Activated CD8-positive, alpha-beta T cell treated with anti-CD3 and anti-CD28 coated beads for 36 hours (primary cell): Measurements from ENCODE around the gene CD59. TPM values are rescaled to one million over a fixed set of nuclear protein-coding genes. Genes with fewer than 3 reads are reported as not detected.

Experiments used
- ATAC-seq: fragments of 200-7000 bp; cut with Tn5 transposase; one replicate; pipeline ENCODE4 v1.10.0; 2021; ENCODE audit warnings: mild to moderate bottlenecking, moderate library complexity
- CTCF ChIA-PET: fragments of 350-600 bp; sonication (Branson Sonifier 250); formaldehyde crosslinking; loops from one replicate; lab custom pipeline; 2021; ENCODE audit warnings: antibody characterized with exemption; lab: Charles Lee
- POLR2A ChIA-PET: fragments of 350-600 bp; sonication (Branson Sonifier 250); formaldehyde crosslinking; loops from one replicate; lab custom pipeline; 2021; ENCODE audit warnings: antibody characterized with exemption; lab: Charles Lee
- DNase-seq: peaks from one replicate; pipeline ENCODE4 v3.0.0-alpha.2; 2020
- H3K27ac Mint-ChIP-seq: one replicate; pipeline ENCODE4 v1.8.0; 2021; ENCODE audit warnings: mild to moderate bottlenecking, mixed read lengths
- H3K27me3 Mint-ChIP-seq: one replicate; pipeline ENCODE4 v1.8.0; 2021; ENCODE audit warnings: mixed read lengths
- H3K36me3 Mint-ChIP-seq: one replicate; pipeline ENCODE4 v1.8.0; 2021; ENCODE audit warnings: low read depth, mixed read lengths
- H3K4me1 Mint-ChIP-seq: one replicate; pipeline ENCODE4 v1.8.0; 2021; ENCODE audit warnings: low read depth, mixed read lengths
- H3K4me3 Mint-ChIP-seq: one replicate; pipeline ENCODE4 v1.8.0; 2021; ENCODE audit warnings: mild to moderate bottlenecking, moderate library complexity, mixed read lengths
- H3K9me3 Mint-ChIP-seq: one replicate; pipeline ENCODE4 v1.8.0; 2021; ENCODE audit warnings: mixed read lengths
- intact Hi-C: fragments of 100-400 bp; cut with micrococcal nuclease; formaldehyde crosslinking; loops from one replicate; pipeline ENCODE4 v1.10.0; 2022
- total RNA-seq, 2 experiments: library from RNA; stranded (reverse); gene quantifications; one replicate each; pipeline ENCODE4 v1.2.3, GENCODE V29; 2021
- TF ChIP-seq, protein P1 (sequence below): fragments of 200-600 bp; IDR thresholded peaks from one replicate; pipeline ENCODE4 v1.8.0; 2022; ENCODE audit warnings: antibody characterized with exemption, mild to moderate bottlenecking

The CD59 gene, protein sequence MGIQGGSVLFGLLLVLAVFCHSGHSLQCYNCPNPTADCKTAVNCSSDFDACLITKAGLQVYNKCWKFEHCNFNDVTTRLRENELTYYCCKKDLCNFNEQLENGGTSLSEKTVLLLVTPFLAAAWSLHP
- total RNA-seq: 10 to 100 TPM; 36.0 to 36.1 TPM

DNA sequence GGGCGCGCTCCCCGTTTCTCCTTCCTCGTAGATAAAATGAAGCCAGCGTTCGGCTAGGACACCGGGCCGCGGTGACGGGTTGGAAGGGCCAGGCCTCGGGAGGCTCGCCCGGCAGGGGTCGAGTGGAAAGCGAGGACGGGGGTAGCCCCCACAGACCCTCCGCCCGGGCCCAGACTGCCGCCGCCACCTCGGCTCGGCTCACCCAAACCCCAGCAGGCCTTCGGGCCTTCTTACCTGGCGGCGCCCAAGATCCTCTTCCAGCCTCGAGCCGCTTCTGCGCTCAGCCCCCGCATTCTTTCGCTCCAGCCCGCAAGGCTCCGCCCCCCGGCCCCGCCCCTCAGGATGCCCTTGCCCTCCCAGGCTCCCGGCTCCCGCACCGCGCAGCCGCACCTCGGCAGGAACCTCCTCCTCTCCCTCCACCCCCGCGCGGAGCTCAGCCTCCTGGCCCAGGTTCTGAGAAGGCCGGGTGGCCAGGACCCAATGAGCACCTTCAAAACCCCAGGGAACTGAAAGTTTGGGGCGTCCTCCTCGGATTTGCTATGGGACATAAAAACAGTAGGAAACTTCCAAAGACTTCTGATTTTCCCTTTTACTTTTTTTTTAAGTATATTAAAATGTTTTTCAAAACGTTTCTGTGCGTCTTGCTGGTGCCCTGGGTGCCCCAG is at the start of gene CD59:
CD59 (minus strand) TSS at position 276 of the 665 bp plus-strand sequence. CDS start 13,978 bp downstream, outside the sequence.
- Mint-ChIP-seq H3K27me3 (peaks cover 3% of the 10 kb centered on the region), H3K4me1 (peaks cover 36% of the 10 kb centered on the region), H3K4me3 (peak within 1 kb of the TSS; percentile 81), H3K9me3 (no peaks in the 10 kb centered on the region), H3K36me3 (peaks cover 9% of the 10 kb centered on the region), H3K27ac (peak within 1 kb of the TSS; percentile 80)
- TF ChIP-seq, protein P1, sequence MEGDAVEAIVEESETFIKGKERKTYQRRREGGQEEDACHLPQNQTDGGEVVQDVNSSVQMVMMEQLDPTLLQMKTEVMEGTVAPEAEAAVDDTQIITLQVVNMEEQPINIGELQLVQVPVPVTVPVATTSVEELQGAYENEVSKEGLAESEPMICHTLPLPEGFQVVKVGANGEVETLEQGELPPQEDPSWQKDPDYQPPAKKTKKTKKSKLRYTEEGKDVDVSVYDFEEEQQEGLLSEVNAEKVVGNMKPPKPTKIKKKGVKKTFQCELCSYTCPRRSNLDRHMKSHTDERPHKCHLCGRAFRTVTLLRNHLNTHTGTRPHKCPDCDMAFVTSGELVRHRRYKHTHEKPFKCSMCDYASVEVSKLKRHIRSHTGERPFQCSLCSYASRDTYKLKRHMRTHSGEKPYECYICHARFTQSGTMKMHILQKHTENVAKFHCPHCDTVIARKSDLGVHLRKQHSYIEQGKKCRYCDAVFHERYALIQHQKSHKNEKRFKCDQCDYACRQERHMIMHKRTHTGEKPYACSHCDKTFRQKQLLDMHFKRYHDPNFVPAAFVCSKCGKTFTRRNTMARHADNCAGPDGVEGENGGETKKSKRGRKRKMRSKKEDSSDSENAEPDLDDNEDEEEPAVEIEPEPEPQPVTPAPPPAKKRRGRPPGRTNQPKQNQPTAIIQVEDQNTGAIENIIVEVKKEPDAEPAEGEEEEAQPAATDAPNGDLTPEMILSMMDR: no peak
- DNase-seq (peak; percentile 90), ATAC-seq (peak; percentile 68)
- intact Hi-C loops: no loop called here
- CTCF ChIA-PET: interaction anchor here (0.8 to 1.3 kb wide), 4 partner anchors 20 to 93 kb away, joined by 3 to 5 read pairs (median 3); no protein-coding TSS in a partner anchor
- POLR2A ChIA-PET: interaction anchor here (0.6 to 1.9 kb wide), 7 partner anchors 10 to 1443 kb away, joined by 3 to 9 read pairs (median 4); no protein-coding TSS in a partner anchor

GRCh38 chr11:33785609-33786008 is 49.4 kb upstream of the CD59 start:
- intact Hi-C loops: no loop called here
- Mint-ChIP-seq H3K9me3 (peaks cover 4% of the 10 kb centered on the region), H3K27ac (no peak overlapping the region), H3K4me3 (no peak overlapping the region), H3K36me3 (no peaks in the 10 kb centered on the region), H3K27me3 (peaks cover 26% of the 10 kb centered on the region), H3K4me1 (peaks cover 3% of the 10 kb centered on the region)
- no peak for DNase-seq
- ChIA-PET POLR2A (no interaction called here), CTCF (interaction anchor here (0.9 kb wide), 2 partner anchors 13 to 94 kb away, joined by 3 read pairs; no protein-coding TSS in a partner anchor)
- no peak for ATAC-seq
- TF ChIP-seq, protein P1: no peak

GRCh38 chr11:33779849-33780528 is 43.8 kb upstream of the CD59 start:
- DNase-seq: no peak
- ChIA-PET CTCF (no interaction called here), POLR2A (no interaction called here)
- H3K27ac Mint-ChIP-seq: no peak overlapping the region
- H3K36me3 Mint-ChIP-seq: no peaks in the 10 kb centered on the region
- peaks cover 8% of the 10 kb centered on the region for H3K4me1 Mint-ChIP-seq
- TF ChIP-seq, protein P1: no peak
- intact Hi-C loops: no loop called here
- H3K27me3 Mint-ChIP-seq: peaks cover 32% of the 10 kb centered on the region
- ATAC-seq: no peak
- H3K9me3 Mint-ChIP-seq: no peaks in the 10 kb centered on the region
- no peak overlapping the region for H3K4me3 Mint-ChIP-seq

GRCh38 chr11:33778675-33779074 is 42.5 kb upstream of the CD59 start:
- Mint-ChIP-seq H3K36me3 (no peaks in the 10 kb centered on the region), H3K9me3 (no peaks in the 10 kb centered on the region), H3K27me3 (peaks cover 30% of the 10 kb centered on the region), H3K4me3 (no peak overlapping the region), H3K27ac (no peak overlapping the region), H3K4me1 (peaks cover 12% of the 10 kb centered on the region)
- no peak for ATAC-seq
- no peak for DNase-seq
- ChIA-PET CTCF (no interaction called here), POLR2A (no interaction called here)
- TF ChIP-seq, protein P1: no peak
- intact Hi-C loops: no loop called here
